Retinal pigment epithelial cell (primary cell): ENCODE data around the gene S100Z.

Experiments
- DNase-seq: peaks from one replicate; pipeline ENCODE4 v3.0.0-alpha.2; 2010; ENCODE audit warnings: low read depth
- H3K4me3 ChIP-seq: 2 replicates; pipeline ENCODE4 v1.5.1; 2011; ENCODE audit warnings: mild to moderate bottlenecking, low read length, control low read depth, moderate library complexity
- CTCF ChIP-seq: conservative IDR thresholded peaks from 2 replicates; pipeline ENCODE4 v1.5.1; 2011; ENCODE audit warnings: low read depth, low read length, control low read depth, inconsistent platforms

Gene S100Z

GRCh38 chr5:76849419-76850291, at the start of gene S100Z:
S100Z (plus strand) TSS chr5:76850014; CDS start chr5:76875360, 25,346 bp downstream.
- no peak within 1 kb of the TSS for H3K4me3 ChIP-seq
- no peak for TF ChIP-seq CTCF
- DNase-seq = no peak

- DNase-seq = no peak
- no peak for TF ChIP-seq CTCF
Measured at GRCh38 chr5:76800579-76800978, 49.2 kb upstream of the S100Z start.

GRCh38 chr5:76801159-76801802, 48.5 kb upstream of the S100Z start:
- TF ChIP-seq CTCF = no peak
- DNase-seq = no peak

More at GRCh38 chr5:76800579-76800978, 49.2 kb upstream of the S100Z start:
- H3K4me3 ChIP-seq = no peak overlapping the region

GRCh38 chr5:76801803-76802195, 48.0 kb upstream of the S100Z start:
- TF ChIP-seq CTCF = no peak
- no peak for DNase-seq
- H3K4me3 ChIP-seq = no peak overlapping the region

More at GRCh38 chr5:76801159-76801802, 48.5 kb upstream of the S100Z start:
- no peak overlapping the region for H3K4me3 ChIP-seq

GRCh38 chr5:76804266-76804665, 45.5 kb upstream of the S100Z start:
- TF ChIP-seq CTCF = no peak
- DNase-seq = no peak
- H3K4me3 ChIP-seq = no peak overlapping the region

- H3K4me3 ChIP-seq = no peak overlapping the region
- DNase-seq = peak; percentile 79
- no peak for TF ChIP-seq CTCF
Measured at GRCh38 chr5:76805821-76806505, 43.9 kb upstream of the S100Z start.
